Duodenal mucosa (tissue), 2 donors: ENCODE measurements around the gene INTS14.

Experiments
- H3K27ac ChIP-seq: one replicate; pipeline ENCODE4 v1.7.0; 2013; ENCODE audit warnings: low read depth, low read length
- H3K27me3 ChIP-seq, 2 donors: one replicate each; pipeline ENCODE4 v1.7.0; 2013; ENCODE audit warnings: low read length in 2 of 2, control low read depth in 1 of 2; ENCODE audit not compliant: insufficient read depth in 2 of 2, control insufficient read depth in 1 of 2
- H3K36me3 ChIP-seq, 2 donors: one replicate each; pipeline ENCODE4 v1.7.0; 2013; ENCODE audit warnings: low read length in 2 of 2, control low read depth in 1 of 2; ENCODE audit not compliant: insufficient read depth in 2 of 2, control insufficient read depth in 1 of 2
- H3K4me1 ChIP-seq, 2 donors: one replicate each; pipeline ENCODE4 v1.7.0; 2013; ENCODE audit warnings: low read length in 2 of 2, control low read depth in 1 of 2; ENCODE audit not compliant: insufficient read depth in 2 of 2, control insufficient read depth in 1 of 2
- H3K4me3 ChIP-seq, 2 donors: one replicate each; pipeline ENCODE4 v1.7.0; 2013; ENCODE audit warnings: low read length in 2 of 2, low read depth in 1 of 2
- H3K9ac ChIP-seq, 2 donors: one replicate each; pipeline ENCODE4 v1.7.0; 2013; ENCODE audit warnings: low read length in 2 of 2, low read depth in 1 of 2
- H3K9me3 ChIP-seq, 2 donors: one replicate each; pipeline ENCODE4 v1.7.0; 2013; ENCODE audit warnings: low read length in 2 of 2, control low read depth in 1 of 2; ENCODE audit not compliant: control insufficient read depth in 1 of 2

Gene INTS14

DNA sequence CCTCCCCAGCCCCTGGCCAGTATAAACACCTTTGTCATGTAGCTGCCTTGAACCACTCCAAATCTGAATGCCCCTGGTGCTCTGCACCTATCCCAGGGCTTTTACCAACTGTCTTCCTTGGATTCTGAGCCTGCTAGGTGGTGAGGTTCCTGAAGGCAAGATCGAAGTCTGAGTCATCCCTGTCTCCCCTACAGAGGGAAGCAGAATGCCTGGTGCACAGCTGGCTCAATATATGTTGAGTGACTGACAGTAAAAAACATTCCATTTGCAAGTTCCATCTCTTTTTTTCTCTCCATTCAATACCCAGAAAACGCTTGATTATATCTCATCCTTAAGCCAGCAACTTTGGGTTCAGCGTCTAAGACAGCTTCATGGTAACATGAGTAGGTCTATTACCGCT lies 35.6 kb upstream of the INTS14 start:
- Histone ChIP-seq H3K4me3 (no peak overlapping the region), H3K27me3 (no peaks in the 10 kb centered on the region), H3K27ac (no peak overlapping the region), H3K9me3 (no peaks in the 10 kb centered on the region), H3K36me3 (peaks cover 0 to 4% of the 10 kb centered on the region in 2 donors), H3K9ac (no peak overlapping the region), H3K4me1 (peaks cover 0 to 6% of the 10 kb centered on the region in 2 donors)

DNA sequence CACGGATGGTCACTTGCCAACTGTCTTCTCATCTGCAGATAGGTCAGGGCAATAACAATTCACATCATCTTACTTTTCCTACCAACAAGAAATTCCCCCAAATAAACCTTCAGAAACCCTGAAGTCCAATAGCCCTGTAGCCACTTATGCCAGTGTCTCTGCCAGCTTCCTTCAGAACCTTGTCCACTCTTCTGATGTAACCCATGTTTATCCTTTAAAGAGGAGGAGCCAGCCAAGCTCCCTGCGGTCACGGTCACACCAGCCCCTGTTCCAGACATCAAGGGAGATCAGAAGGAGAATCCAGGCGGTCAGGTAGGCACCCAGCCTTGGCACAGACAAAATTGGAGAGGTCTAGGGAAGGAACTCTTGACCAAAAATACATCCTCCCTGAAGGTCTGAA lies 34.5 kb upstream of the INTS14 start:
- H3K4me1 ChIP-seq, result peaks cover 0 to 6% of the 10 kb centered on the region in 2 donors
- H3K27me3 ChIP-seq, result no peaks in the 10 kb centered on the region
- no peak overlapping the region for H3K4me3 ChIP-seq
- H3K36me3 ChIP-seq, result no peaks in the 10 kb centered on the region
- no peak overlapping the region for H3K9ac ChIP-seq
- H3K27ac ChIP-seq, result no peak overlapping the region
- no peaks in the 10 kb centered on the region for H3K9me3 ChIP-seq

DNA sequence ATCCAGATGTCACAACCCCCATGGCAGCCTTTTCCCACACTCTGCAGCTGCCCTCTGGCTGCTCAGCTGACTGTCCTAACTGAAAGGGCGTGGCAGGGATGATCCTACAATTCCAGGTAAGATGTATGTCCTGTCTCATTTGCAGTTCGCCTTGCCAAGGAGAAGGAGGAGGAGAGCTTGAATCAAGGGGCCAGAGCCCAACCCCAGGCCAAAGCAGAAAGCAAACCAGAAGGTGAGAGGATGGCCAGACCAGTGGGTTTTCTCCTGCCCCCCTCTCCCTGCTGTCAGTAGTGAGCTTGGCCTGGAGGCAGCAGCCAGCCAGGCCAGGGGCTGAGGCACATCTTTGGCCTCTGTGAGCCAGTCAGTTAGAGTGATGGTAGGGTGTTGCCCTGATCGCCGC lies 33.4 kb upstream of the INTS14 start:
- Histone ChIP-seq H3K4me1 (peaks cover 0 to 6% of the 10 kb centered on the region in 2 donors), H3K27me3 (no peaks in the 10 kb centered on the region), H3K36me3 (no peaks in the 10 kb centered on the region), H3K9me3 (no peaks in the 10 kb centered on the region), H3K4me3 (no peak overlapping the region), H3K9ac (no peak overlapping the region), H3K27ac (no peak overlapping the region)

DNA sequence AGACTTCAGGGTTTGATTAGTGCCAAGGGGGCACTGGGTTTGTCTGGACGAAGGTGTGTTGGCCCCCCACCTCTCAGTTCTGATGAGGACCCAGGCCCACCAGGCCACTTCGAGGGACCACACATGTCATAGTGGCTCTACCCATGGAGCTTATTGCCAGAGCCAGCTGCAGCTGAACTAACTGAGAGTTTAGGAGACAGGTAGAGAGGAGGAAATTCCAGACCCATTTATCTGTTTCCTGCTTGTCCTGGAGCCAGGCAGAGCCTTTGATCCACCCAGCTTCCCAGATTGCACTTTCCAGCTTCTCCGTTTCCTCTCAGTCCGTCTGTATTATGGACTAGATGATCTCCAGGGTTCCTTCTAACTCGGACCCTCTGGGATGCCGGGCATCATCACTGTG lies 31.7 kb upstream of the INTS14 start:
- peaks cover 0 to 13% of the 10 kb centered on the region in 2 donors for H3K4me1 ChIP-seq
- H3K27ac ChIP-seq, result no peak overlapping the region
- no peaks in the 10 kb centered on the region for H3K36me3 ChIP-seq
- no peak overlapping the region for H3K4me3 ChIP-seq
- H3K9me3 ChIP-seq, result no peaks in the 10 kb centered on the region
- H3K9ac ChIP-seq, result no peak overlapping the region
- H3K27me3 ChIP-seq, result no peaks in the 10 kb centered on the region

DNA sequence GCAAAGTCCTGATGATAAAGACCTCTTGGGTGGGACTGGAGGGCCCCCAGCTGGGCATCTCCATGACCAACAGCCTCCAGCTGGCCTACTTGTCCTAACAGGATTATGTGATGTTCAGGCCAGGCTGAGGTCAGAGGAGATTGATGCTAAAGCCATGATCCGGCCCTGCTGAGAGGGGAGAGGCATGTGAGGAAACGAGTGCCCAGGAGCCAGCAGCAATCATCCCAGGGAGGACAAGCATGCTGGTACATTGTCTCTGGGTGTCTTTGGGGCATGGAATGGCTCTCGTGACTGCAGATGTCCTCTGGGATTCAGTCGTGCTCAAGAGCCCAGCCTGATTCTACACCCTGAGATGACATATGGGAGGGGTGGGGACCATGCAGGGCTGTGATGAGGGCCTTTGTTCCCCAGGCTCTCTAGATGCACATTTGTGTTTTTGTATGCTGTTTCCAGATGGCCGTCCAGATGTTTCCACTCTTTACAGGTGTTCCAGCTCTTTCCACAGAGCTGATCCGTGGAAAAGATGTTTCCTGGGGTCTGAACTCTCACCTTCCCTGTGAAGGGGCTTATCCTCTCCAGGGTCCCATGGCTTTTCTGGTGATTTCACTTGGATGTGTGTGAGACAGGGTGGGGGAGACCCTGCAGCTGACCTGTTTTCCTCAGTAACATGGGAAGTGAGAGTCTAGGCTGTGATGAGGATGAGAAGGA lies 31.0 kb upstream of the INTS14 start:
- Histone ChIP-seq H3K27me3 (no peaks in the 10 kb centered on the region), H3K27ac (no peak overlapping the region), H3K9me3 (no peaks in the 10 kb centered on the region), H3K4me3 (no peak overlapping the region), H3K4me1 (peaks cover 0 to 13% of the 10 kb centered on the region in 2 donors), H3K36me3 (no peaks in the 10 kb centered on the region), H3K9ac (no peak overlapping the region)

DNA sequence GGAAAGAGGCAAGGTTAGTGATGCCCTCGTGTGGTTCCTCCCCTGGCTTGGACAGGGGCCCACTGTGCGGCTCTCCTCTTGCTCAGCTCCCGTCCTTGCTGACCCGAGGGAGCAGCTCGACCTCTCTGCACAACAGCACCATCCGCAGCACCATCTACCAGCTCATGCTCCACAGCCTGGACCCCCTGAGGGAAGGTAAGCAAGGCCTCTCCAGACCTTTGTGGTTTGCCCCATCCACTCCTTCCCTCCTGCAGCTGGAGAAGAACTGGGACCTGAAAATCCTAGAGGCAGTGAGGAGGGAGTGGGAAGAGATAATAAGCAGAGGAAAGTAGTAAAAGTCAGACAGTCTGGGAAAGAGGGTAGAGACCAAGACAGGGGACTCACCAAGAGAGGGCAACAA lies 28.6 kb upstream of the INTS14 start:
- Histone ChIP-seq H3K9ac (no peak overlapping the region), H3K4me1 (peaks cover 0 to 13% of the 10 kb centered on the region in 2 donors), H3K27ac (no peak overlapping the region), H3K36me3 (no peaks in the 10 kb centered on the region), H3K9me3 (no peaks in the 10 kb centered on the region), H3K4me3 (no peak overlapping the region), H3K27me3 (no peaks in the 10 kb centered on the region)

DNA sequence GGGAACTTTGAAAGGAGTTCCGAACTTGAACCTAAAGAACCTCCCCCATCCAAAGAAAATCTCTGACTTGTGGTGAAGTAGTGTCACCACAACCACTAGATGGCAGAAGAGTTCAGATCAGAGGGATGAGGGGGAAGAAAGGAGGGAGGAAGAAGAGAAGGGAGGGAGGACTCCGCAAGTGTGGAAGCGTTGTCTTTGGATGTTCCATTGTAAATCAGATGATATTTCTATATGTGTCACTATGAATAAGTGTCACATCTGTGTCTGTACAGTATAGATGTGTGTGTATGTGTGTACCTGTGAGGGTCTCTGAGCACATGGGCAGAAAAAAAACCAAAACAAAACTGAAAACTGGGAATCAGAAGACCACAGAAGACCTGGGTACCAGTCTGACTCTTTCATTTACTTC lies 27.8 kb upstream of the INTS14 start:
- H3K4me1 ChIP-seq, result peaks cover 0 to 13% of the 10 kb centered on the region in 2 donors
- H3K27ac ChIP-seq, result no peak overlapping the region
- no peak overlapping the region for H3K9ac ChIP-seq
- peak overlapping the region in 1 of 2 donors; percentile 7 for H3K4me3 ChIP-seq
- H3K27me3 ChIP-seq, result no peaks in the 10 kb centered on the region
- H3K36me3 ChIP-seq, result no peaks in the 10 kb centered on the region
- no peaks in the 10 kb centered on the region for H3K9me3 ChIP-seq

DNA sequence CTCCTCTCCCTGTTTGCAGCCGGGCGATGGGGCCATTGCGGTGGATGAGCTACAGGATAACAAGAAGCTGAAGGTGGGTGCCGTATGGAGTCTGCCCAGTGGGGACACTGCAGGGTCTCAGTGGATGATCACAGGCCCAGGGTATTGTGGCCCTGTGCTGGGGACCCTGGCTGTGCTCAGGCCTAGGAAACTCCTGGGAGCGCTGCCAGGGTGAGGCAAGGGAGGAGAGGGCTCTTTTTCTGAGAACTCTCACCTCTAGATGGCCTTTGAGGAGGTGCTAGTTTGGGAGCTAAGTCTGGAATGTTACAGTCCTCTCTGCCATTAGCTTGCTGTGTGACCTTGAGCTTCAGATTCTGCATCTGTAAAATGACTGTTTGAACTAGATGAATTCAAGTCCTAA lies 27.2 kb upstream of the INTS14 start:
- Histone ChIP-seq H3K4me3 (no peak overlapping the region), H3K36me3 (no peaks in the 10 kb centered on the region), H3K27ac (no peak overlapping the region), H3K4me1 (peaks cover 0 to 13% of the 10 kb centered on the region in 2 donors), H3K9ac (no peak overlapping the region), H3K9me3 (no peaks in the 10 kb centered on the region), H3K27me3 (no peaks in the 10 kb centered on the region)

DNA sequence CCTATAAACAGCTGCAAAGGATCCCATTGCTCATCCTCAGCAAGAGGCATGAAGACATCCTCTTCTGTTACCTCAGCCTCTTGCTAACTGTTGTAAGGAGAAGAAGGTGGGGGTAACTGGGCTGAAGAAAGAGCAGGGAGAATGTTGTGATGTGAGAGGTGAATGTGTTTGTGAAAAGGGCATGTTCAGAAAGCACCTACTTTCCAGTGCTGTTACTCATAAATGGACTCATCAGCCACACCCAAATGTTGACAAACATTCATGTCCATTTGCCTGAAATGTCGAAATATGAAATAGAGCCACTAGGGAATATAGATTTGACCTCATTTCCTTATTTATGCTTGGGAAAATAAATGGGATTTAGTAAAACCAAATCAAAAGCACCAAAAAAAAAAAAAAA lies 23.4 kb upstream of the INTS14 start:
- Histone ChIP-seq H3K27ac (no peak overlapping the region), H3K27me3 (no peaks in the 10 kb centered on the region), H3K4me1 (peaks cover 3 to 7% of the 10 kb centered on the region in 2 donors), H3K36me3 (no peaks in the 10 kb centered on the region), H3K9ac (no peak overlapping the region), H3K4me3 (no peak overlapping the region), H3K9me3 (no peaks in the 10 kb centered on the region)

DNA sequence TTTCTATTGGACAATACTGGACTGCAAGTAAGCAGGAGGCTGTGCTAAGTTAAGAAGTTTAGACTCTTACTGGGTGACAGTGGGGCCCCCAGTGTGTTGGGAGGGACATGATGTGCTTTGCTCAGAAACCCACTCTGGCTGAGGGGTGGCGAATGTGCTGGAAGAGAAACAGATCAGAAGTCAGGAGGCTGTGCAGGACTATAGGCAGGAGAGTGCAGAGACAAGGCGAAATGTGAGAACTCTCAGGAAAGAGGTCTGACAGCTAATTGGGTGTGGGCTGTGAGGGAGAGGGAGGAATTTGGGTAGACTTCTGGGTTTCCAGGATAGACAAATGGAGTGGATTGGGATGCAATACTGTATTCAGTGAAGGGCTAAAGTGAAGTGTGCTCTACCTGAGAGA lies 22.8 kb upstream of the INTS14 start:
- H3K36me3 ChIP-seq, result peaks cover 0 to 1% of the 10 kb centered on the region in 2 donors
- no peak overlapping the region for H3K9ac ChIP-seq
- peaks cover 3 to 5% of the 10 kb centered on the region in 2 donors for H3K4me1 ChIP-seq
- no peaks in the 10 kb centered on the region for H3K27me3 ChIP-seq
- H3K4me3 ChIP-seq, result no peak overlapping the region
- no peaks in the 10 kb centered on the region for H3K9me3 ChIP-seq
- no peak overlapping the region for H3K27ac ChIP-seq
